ENCODE data around the gene PTPRA. TPM values are rescaled to one million over a fixed set of nuclear protein-coding genes. Genes with fewer than 3 reads are reported as not detected.

PTPRA gene
- total and polyA plus RNA-seq, 2 donors (not counting 3 experiments of a cell fraction or from before 2014, with no cell fraction given): 43.2 to 53.4 TPM

GRCh38 chr20:2978519-2978918 is 105.2 kb downstream of the PTPRA start:
- no peaks in the 10 kb centered on the region for H3K9me3 ChIP-seq (replicated peaks; ENCODE audit: control insufficient read depth, insufficient read depth, low read length)
- no TSS peak for BruUV-seq (replicated peaks)
- H3K9me1 ChIP-seq (replicated peaks; ENCODE audit: control insufficient read depth, extremely low read depth, insufficient read depth, low read length): no peaks in the 10 kb centered on the region
- POLR2A ChIA-PET: no interaction called here
- H4K20me1 ChIP-seq (replicated peaks; ENCODE audit: control insufficient read depth, extremely low read depth, insufficient read depth, low read length): no peaks in the 10 kb centered on the region
- H3K4me3 ChIP-seq (replicated peaks in 1 of 3; ENCODE audit: insufficient read depth in 1 of 3, low read depth in 1 of 3, low read length in 3 of 3): no peak overlapping the region
- no peaks in the 10 kb centered on the region for H3K79me2 ChIP-seq (ENCODE audit: control insufficient read depth, insufficient read depth, low read length)
- CTCF ChIA-PET: no interaction called here
- TF ChIP-seq, protein P1, sequence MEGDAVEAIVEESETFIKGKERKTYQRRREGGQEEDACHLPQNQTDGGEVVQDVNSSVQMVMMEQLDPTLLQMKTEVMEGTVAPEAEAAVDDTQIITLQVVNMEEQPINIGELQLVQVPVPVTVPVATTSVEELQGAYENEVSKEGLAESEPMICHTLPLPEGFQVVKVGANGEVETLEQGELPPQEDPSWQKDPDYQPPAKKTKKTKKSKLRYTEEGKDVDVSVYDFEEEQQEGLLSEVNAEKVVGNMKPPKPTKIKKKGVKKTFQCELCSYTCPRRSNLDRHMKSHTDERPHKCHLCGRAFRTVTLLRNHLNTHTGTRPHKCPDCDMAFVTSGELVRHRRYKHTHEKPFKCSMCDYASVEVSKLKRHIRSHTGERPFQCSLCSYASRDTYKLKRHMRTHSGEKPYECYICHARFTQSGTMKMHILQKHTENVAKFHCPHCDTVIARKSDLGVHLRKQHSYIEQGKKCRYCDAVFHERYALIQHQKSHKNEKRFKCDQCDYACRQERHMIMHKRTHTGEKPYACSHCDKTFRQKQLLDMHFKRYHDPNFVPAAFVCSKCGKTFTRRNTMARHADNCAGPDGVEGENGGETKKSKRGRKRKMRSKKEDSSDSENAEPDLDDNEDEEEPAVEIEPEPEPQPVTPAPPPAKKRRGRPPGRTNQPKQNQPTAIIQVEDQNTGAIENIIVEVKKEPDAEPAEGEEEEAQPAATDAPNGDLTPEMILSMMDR (IDR thresholded peaks at IDR 0.05; ENCODE audit: extremely low read depth in 1 of 2, insufficient read depth in 1 of 2, low read depth in 1 of 2, low read length in 2 of 2): no peak
- TF ChIP-seq FOS (IDR thresholded peaks at IDR 0.05; ENCODE audit: borderline replicate concordance, insufficient read depth, low read length): no peak
- TF ChIP-seq, protein P2, sequence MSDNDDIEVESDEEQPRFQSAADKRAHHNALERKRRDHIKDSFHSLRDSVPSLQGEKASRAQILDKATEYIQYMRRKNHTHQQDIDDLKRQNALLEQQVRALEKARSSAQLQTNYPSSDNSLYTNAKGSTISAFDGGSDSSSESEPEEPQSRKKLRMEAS (IDR thresholded peaks at IDR 0.05; ENCODE audit: insufficient read depth, insufficient read length): no peak
- TF ChIP-seq MYC (IDR thresholded peaks at IDR 0.05; ENCODE audit: low read depth, low read length): no peak
- no peak for TF ChIP-seq POLR2AphosphoS5 (IDR thresholded peaks at IDR 0.05; ENCODE audit: insufficient read depth, low read depth, low read length)
- no peak for TF ChIP-seq JUN (IDR thresholded peaks at IDR 0.05; ENCODE audit: borderline replicate concordance, insufficient read depth, insufficient read length, low read depth)
- no peak for TF ChIP-seq GATA2 (IDR thresholded peaks at IDR 0.05; ENCODE audit: insufficient read depth, insufficient read length, low read depth, low read length)
- no peak for FAIRE-seq
- dilution Hi-C loops (cut with MboI; ENCODE audit: extremely low pct_ligation_motif_present, low sequenced_read_pairs): no loop called here
- no peak overlapping the region for H3K9ac ChIP-seq (replicated peaks; ENCODE audit: extremely low read depth, insufficient read depth, low read length)
- H3K27me3 ChIP-seq (ENCODE audit: control insufficient read depth in 2 of 2, insufficient read depth in 2 of 2, low read length in 2 of 2): no peaks in the 10 kb centered on the region
- intact Hi-C loops (cut with micrococcal nuclease): no loop called here
- no peak overlapping the region for H2AFZ ChIP-seq (ENCODE audit: low read depth, low read length)
- H3K4me1 ChIP-seq (ENCODE audit: control insufficient read depth, extremely low read depth, insufficient read depth, low read length): no peaks in the 10 kb centered on the region
- H3K27ac ChIP-seq (ENCODE audit: insufficient read depth, low read depth, low read length): no peak overlapping the region
- H3K4me2 ChIP-seq (ENCODE audit: insufficient read depth, low read length): no peak overlapping the region
- no peaks in the 10 kb centered on the region for H3K36me3 ChIP-seq (ENCODE audit: control insufficient read depth in 2 of 2, extremely low read depth in 1 of 2, insufficient read depth in 2 of 2, low read length in 2 of 2)
- DNase-seq (ENCODE audit: low read depth, low spot score): no peak

All from endothelial cell of umbilical vein (primary cell).